ENCODE data around the gene MOB3B.

MOB3B gene

GRCh38 chr9:27369591-27369990 is 160.0 kb downstream of the MOB3B start:
- no peak for DNase-seq (ENCODE audit: low read depth in 3 of 3, low spot score in 1 of 3)

- no peak for DNase-seq (ENCODE audit: low read depth in 3 of 3, low spot score in 1 of 3)
Measured at GRCh38 chr9:27368316-27368985, 161.2 kb downstream of the MOB3B start.

GRCh38 chr9:27367921-27368315 is 161.7 kb downstream of the MOB3B start:
- DNase-seq (ENCODE audit: low read depth in 3 of 3, low spot score in 1 of 3) = no peak

- DNase-seq (ENCODE audit: low read depth in 3 of 3, low spot score in 1 of 3) = no peak
Measured at GRCh38 chr9:27367175-27367798, 162.3 kb downstream of the MOB3B start.

- DNase-seq (ENCODE audit: low read depth in 3 of 3, low spot score in 1 of 3) = no peak
Measured at GRCh38 chr9:27365707-27366376, 163.8 kb downstream of the MOB3B start.

- DNase-seq (ENCODE audit: low read depth in 3 of 3, low spot score in 1 of 3) = no peak
Measured at GRCh38 chr9:27362447-27363210, 167.0 kb downstream of the MOB3B start.

GRCh38 chr9:27361492-27361891 is 168.1 kb downstream of the MOB3B start:
- no peak for DNase-seq (ENCODE audit: low read depth in 3 of 3, low spot score in 1 of 3)

- no peak for DNase-seq (ENCODE audit: low read depth in 3 of 3, low spot score in 1 of 3)
Measured at GRCh38 chr9:27359763-27360162, 169.9 kb downstream of the MOB3B start.

- DNase-seq (ENCODE audit: low read depth in 3 of 3, low spot score in 1 of 3) = no peak
Measured at GRCh38 chr9:27358007-27358406, 171.6 kb downstream of the MOB3B start.

GRCh38 chr9:27356446-27356845 is 173.2 kb downstream of the MOB3B start:
- no peak for DNase-seq (ENCODE audit: low read depth in 3 of 3, low spot score in 1 of 3)

- no peak for DNase-seq (ENCODE audit: low read depth in 3 of 3, low spot score in 1 of 3)
Measured at GRCh38 chr9:27355166-27355565, 174.4 kb downstream of the MOB3B start.

- DNase-seq (ENCODE audit: low read depth in 3 of 3, low spot score in 1 of 3) = no peak
Measured at GRCh38 chr9:27353474-27354229, 176.0 kb downstream of the MOB3B start.

GRCh38 chr9:27353166-27353473 is 176.5 kb downstream of the MOB3B start:
- DNase-seq (ENCODE audit: low read depth in 3 of 3, low spot score in 1 of 3) = no peak

- no peak for DNase-seq (ENCODE audit: low read depth in 3 of 3, low spot score in 1 of 3)
Measured at GRCh38 chr9:27352457-27353165, 177.0 kb downstream of the MOB3B start.

- no peak for DNase-seq (ENCODE audit: low read depth in 3 of 3, low spot score in 1 of 3)
Measured at GRCh38 chr9:27351438-27351837, 178.2 kb downstream of the MOB3B start.

- no peak for DNase-seq (ENCODE audit: low read depth in 3 of 3, low spot score in 1 of 3)
Measured at GRCh38 chr9:27350382-27350976, 179.1 kb downstream of the MOB3B start.

- no peak for DNase-seq (ENCODE audit: low read depth in 3 of 3, low spot score in 1 of 3)
Measured at GRCh38 chr9:27349698-27350080, 179.9 kb downstream of the MOB3B start.

- DNase-seq (ENCODE audit: low read depth in 3 of 3, low spot score in 1 of 3) = no peak
Measured at GRCh38 chr9:27348785-27349697, 180.6 kb downstream of the MOB3B start.

GRCh38 chr9:27347889-27348288 is 181.7 kb downstream of the MOB3B start:
- DNase-seq (ENCODE audit: low read depth in 3 of 3, low spot score in 1 of 3) = no peak

Measured in stimulated activated CD4-positive, alpha-beta T cell treated with anti-CD3 and anti-CD28 coated beads, TNF-alpha, amount 100 ng/mL, for 1 hour (primary cell).